Stimulated activated CD8-positive, alpha-beta memory T cell treated with anti-CD3 and anti-CD28 coated beads, Interleukin-4, amount 100 ng/mL, for 4 hours (primary cell): ENCODE measurements around the gene NABP2.
"Not testable (repeated sequence)": the region's sequence is repeated elsewhere in the genome, so short reads cannot be mapped to it uniquely, and the experiment has no call there.

Source experiments
- DNase-seq, 2 donors: peaks; one replicate each; pipeline ENCODE4 v3.0.0-alpha.2; 2020; ENCODE audit warnings: low read depth in 2 of 2, low spot score in 1 of 2

Gene NABP2

DNA sequence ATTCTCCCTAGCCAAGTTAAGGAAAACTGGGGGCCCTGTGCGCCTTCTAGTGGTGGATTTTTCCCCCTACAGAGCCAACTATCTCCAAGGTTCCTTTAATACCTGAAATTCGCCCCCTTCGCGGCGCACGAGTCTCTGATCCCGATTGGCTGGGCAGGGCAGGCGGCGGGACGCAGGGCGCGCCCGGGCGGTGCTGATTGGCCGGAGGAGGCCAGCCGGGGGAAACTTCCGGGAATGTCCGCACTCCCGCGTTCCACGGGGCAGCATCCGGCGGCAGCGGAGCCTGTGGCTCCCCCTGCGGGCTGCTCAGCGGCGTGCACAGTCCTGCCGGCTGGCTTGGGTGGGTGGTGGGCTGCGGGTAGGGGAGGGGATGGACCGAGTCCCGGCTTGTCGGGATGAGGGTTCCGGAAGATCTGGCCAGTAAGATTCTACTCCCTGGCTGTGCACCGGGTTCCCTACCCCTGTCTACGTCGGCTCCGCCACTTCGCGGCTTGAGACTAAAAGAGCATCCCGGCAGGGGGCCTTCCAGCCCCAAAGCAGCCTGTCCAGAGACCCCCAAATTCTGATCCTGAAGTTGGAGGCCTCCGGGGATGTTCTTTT, at the start of gene NABP2:
NABP2 (plus strand) TSS at position 241 of the 600 bp plus-strand sequence. CDS start 515 bp downstream, outside the sequence.
- DNase-seq: peak; percentile 74 to 88

DNA sequence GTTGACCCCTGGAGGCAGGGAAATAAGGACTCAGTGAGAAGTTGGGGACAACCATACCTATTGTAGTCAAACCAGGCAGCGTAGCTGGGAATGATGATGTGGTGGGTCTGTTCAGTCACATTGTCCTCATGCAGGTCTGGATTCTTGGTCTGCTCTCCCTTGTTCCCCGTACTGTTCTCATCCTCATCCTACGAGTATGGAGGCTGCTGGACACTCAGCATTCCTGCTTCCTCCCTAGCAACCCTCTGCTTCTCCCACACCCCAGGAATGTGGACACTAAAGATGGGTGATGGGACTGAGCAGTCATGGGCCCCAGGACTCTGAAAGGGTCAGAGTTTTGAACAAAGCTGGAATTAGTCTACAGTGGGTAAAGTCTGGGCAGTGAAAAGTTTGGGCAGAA, 45.8 kb upstream of the NABP2 start:
- DNase-seq: no peak

DNA sequence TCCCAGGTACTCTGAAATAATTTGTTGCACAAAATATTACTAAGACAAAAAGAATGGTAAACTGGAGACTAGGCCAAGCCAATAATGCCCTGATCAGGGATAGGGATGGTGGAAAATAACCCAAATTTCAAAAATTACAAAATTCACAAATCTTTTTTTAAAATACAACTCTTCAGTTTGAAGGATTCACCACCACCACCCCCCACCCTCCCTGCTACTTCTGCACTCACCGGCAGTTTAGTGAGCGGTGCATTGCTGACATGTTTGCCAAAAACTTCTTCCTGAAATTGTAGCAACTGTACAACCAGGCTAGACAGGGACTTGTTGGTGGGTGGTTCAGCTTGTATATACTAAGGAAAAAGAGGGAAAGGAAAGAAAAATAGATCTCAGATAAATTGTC, 37.2 kb upstream of the NABP2 start:
- no peak for DNase-seq

DNA sequence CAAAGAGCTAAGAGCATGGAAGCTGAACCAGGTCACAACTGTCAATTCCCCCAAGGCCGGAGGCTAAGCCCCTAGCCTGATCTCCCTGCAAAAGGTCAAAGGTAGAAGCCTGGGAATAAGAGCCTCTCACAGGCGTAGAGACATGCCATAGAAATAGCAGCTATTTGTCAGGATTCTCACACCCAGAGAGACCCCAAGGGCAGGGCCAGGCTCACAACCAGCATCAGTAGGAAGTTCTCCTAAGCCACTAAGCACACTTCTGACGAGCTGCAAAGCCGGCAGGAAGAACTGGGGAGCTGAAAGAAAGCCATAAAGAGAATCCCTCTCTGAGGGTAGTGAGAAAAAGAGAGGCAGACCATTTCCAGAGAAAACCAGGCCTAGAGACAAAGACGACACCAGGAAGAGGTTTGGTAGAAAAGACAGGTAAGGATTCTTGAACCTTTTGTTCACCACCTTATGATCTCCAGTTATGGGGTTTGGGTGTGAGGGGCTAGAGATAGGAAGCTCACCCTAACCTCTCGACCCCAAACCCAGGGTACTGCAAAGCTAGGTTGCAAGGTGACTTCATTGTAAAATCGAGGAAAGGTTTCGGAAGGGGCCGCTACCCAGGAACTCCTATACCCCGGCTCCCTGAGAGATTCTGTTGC, 35.9 kb upstream of the NABP2 start:
- DNase-seq: no peak

DNA sequence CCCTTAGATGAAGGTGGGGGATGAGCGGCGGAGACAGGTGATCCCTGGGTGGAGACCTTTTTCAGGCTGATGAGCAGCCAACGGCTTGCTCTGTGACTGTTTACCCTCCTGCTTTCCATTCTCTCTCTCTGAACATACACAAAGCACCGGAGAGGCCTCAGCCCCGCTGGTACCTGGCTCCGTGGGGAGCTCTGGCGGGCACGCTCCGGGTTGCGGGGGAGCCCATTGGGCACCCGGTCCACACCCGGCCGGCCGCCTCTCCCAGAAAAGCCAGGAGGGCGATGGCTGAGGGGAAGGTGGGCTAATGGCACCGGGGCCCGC, 35.4 kb upstream of the NABP2 start:
- no peak for DNase-seq

DNA sequence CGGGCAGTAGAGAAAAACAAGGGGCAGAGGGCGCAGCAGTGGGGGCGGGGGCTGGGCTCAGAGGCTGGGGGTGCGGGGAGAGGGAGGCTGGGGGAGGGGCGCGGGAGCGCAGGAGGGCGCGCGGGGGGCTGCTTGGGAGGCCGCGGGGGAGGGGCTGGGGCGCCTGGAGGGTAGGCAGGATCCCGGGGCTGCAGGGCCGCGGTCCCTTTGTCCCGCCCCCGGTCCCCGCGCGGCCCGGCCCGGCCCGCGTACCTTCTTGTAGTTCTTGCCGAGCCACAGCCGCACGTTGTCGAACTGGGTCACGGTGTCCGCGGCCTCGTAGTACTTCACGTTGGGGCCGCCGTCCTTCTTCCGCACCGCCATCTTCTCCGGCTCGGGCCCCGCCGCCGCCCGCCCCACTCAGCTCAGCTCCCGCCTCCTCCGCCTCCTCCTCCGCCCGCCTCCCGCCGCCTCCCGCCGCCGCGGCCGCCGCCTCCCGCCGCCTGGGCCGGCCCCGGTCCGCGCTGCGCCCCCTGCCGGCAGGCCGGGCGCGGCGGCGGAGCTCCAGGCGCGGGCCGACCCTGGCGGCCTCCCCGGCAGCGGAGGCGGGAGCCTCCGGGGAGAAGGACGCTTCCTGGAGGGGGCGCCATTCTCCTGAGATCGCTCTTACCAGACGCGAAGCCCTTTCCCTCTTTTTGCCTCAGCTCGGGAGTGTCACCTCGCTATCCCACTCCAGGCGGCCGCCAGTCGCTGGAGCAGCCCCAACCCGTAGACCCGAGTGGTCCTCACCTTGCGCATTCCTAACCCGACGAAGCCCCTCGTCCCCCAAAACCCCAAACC, 34.8 kb upstream of the NABP2 start, which contains the start of gene SMARCC2:
SMARCC2 (minus strand) TSS at position 385 of the 819 bp plus-strand sequence; CDS start at position 363, 22 bp downstream.
- DNase-seq: peak; percentile 64 to 65

DNA sequence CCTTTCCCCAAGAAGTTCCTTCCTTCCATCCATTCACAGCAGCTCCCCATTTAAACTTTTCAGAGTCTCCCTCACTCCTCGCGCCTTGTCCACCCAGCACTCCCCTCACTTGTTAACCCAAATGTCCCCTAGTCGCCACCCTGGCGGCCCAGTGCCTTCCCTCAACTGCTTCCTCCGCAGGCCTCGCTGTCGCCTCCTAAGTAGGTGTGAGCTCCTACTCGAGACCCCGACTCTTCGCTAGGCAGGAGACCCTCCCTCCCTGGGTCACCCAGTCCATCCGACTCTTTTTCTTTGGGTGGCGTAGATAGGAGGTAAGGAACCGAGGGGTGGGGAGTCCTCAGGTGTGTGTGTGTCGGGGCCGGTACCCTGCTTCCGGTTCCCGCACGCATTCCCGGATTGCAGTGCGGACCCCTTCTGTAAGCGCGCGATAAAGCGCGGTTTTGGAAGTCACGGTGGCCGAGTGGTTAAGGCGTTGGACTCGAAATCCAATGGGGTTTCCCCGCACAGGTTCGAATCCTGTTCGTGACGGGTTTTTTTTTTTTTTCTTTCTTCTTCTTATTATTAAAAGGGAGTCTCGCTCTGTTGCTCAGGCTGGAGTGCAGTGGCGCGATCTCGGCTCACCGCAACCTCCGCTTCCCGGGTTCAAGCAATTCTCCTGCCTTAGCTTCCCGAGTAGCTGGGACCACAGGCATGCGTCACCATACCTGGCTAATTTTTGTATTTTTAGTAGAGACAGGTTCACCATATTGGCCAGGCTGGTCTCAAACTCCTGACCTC, 34.0 kb upstream of the NABP2 start:
- DNase-seq: peak; percentile 49 to 68

DNA sequence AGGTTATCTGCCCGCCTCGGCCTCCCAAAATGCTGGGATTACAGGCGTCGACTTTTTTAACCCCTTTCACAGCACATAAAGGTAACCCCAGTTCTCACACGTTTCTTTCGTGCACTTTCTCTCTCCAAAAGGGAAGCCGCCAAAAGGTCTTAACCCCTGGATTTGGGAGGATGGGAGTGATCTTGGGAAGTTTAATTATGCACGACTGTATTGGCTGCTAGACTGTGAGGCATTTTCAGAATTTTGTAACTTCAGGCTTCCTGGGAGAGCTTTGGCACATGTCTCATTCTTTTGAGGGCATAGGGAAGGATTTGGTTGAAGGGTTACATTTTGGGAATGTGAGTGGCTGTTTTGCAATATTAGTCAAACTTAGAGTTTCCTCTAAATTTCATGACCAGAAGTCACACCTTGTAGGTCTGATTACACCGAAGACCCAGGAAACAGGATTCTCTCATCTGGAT, 33.4 kb upstream of the NABP2 start:
- DNase-seq: no peak

DNA sequence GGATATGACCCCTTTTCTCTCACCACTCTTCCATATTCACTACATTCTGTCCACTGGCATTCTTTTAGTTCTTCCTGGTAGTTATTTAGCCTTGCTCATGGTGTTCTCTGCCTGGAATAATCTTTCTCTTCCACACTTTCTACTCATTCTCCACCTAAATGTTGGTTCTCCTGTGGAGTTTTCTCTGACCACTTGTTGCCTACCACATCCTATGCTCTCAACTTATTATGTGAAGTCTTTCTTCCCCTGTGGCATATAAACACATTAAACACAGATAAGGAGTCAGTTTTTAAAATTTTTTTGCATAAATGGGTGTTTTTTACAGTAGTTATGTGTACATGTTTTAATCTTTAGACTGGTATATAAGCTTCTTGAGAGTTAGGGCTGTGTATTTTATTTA, 31.6 kb upstream of the NABP2 start:
- no peak for DNase-seq

DNA sequence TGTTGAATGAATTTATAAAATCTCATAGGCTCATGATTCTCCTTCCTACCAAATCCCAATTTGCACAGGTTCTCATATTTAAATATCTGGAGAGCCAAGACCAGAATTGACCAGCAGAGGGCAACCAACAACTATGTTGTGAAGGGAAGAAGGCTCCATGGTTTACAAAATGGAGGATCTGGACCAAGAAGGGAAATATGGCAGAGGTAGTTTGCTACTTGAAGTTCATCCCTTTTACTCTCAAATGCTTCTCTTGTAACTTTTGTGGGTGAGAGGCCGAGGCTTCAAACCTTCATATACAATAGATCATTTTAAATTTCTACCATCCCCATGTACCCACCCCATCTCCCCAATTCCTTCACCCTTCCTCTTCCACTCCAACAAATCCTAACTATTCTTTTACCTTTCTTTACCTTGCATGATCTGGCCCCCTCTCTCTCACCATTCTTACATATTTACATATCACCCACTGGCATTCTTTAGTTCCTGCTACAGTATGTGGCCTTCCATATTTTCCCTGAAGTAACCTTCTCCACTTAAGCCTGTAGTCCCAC, 31.0 kb upstream of the NABP2 start:
- DNase-seq: peak; percentile 11 to 48

DNA sequence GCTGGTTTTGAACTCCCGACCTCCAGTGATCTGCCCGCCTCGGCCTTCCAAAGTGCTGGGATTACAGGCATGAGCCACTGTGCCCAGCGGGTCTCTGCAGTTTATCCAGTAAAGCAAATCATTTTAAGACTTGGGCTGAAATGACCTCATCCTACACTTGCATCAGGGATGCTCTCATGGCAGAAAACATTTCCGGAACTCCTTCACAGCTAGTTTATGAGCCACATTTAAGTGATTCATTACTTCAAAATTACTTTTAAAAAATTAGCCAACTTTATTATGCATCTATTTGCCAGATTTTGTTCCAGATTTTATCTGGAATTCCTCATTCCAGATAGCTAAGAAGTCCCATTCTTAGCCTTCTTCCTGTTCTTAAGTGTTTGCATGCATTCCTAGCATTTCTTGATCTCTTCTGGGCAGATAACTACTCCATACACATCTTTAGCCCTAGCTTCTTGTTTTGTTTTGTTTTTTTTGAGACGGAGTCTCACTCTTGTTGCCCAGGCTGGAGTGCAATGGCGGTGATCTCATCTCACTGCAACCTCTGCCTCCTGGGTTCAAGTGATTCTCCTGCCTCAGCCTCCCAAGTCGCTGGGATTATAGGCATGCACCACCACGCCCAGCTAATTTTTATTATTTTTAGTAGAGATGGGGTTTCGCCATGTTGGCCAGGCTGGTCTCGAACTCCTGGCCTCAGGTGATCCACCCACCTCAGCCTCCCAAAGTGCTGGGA, 27.2 kb upstream of the NABP2 start:
- not testable (repeated sequence) for DNase-seq

DNA sequence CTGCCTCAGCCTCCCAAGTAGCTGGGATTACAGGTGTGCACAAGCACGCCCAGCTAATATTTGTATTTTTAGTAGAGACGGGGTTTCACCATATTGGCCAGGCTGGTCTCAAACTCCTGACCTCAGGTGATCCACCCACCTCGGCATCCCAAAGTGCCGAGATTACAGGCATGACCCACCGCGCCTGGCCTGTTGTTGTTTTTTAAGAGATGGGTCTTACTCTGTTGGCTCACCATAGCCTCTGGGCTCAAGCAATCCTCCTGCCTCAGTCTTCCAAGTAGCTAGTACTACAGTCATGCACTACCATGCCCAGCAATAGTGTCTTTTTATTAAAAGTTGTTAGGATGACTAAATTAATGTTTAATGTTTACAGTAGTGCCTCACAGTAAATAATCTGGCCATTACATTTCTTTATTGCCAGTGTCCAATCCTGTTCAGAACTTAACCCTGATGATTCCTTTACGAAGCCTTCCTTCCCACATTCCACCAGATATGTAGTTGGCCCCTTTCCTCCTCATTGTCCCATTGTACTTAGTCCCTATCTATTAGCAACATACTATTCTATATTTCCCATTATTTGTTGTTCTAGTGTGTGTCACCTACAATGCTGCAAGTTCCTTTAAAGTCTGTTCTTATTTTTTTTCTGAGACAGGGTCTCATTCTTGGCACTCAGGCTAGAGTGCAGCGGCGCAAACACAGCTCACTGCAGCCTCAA, 26.1 kb upstream of the NABP2 start:
- no peak for DNase-seq

DNA sequence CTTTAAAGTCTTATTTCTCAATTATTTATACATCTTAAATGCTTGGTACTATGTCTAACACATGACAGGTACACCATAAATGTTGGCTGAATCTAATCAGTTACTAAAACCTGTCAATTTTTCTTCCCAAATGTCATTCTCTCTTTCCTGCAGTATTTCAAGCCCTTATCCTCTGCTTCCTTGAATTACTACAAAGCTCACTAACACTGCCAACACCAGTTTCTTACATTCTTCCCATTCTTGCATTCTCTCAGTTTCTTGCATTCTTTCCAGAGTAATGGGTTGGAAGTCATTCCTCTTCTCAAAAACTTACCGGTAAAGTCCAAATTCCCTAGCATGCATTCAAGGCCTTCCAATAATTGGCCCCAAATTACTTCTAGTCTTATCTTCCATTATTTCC, 25.3 kb upstream of the NABP2 start:
- no peak for DNase-seq

DNA sequence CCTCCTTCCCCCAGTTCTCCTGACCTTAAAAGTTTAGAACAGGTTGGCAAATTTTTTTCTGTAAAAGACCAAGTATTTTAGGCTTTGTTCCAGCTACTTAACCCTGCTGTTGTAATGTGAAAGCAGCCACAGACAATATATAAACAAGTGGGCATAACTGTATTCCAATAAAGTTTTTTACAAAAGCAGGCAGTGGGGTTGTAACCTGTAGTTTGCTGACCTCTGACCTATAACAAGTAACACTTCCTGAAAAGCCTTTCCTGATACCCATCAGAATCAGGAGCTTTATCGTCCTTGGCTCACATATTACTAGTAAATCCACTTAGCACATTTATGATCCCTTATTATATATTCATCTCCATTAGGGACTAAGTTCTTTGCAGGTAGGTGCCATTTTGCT, 21.8 kb upstream of the NABP2 start:
- no peak for DNase-seq

DNA sequence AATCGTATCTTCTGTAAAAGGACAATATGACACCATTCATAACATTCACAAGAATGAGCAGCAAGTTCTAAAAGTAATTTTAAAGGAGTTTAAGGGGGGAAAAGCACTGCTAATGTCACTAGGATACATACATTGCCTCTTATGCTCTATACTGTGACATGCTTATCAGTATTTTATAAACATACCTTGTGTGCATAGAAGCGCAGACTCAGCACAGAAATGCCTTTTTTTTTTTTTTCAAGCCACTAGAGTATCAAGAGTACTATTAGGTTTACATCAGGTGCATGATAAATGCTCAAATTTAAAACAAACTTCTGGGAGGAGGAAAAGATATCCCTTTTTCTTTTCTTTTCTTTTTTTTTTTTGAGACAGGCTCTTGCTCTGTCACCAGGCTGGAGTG, 21.3 kb upstream of the NABP2 start:
- no peak for DNase-seq

DNA sequence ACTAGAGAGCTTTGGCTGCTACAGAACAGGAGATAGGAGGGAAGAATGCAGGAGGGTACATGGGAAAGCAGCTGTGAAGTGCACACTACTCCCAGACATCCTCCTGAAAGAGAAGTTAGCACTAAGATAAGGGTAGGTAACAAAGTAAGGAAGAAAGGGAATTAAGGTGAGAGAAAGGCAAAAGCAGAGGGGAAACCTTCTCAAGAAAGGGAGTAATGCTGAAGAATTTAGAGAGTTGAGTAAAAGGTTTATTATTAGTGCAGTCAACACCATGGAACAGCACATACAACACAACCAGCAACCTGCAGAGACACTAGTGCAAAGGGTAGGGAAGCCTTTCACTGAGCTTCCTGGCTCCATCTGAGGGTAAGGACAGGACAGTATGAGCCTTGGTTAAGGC, 19.9 kb upstream of the NABP2 start:
- no peak for DNase-seq

DNA sequence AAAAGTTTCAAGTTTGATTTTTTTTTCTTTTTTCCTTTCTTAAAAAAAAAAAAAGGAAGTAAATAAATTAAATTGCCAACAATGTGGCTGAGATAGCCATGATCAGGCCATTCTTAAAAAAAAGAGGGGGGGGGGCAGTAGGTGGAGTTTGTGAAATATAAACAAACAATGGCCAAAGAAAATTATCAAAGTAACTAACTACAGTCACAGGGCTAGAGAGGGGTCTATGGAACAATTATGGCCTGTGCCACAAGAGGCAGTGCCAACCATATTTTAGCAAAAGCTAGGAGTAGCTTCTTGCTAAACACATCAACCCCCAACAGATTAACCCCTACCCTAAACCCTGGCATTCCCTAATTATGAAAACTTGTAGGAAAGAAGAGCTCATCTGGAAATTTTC, 18.7 kb upstream of the NABP2 start:
- DNase-seq: no peak

DNA sequence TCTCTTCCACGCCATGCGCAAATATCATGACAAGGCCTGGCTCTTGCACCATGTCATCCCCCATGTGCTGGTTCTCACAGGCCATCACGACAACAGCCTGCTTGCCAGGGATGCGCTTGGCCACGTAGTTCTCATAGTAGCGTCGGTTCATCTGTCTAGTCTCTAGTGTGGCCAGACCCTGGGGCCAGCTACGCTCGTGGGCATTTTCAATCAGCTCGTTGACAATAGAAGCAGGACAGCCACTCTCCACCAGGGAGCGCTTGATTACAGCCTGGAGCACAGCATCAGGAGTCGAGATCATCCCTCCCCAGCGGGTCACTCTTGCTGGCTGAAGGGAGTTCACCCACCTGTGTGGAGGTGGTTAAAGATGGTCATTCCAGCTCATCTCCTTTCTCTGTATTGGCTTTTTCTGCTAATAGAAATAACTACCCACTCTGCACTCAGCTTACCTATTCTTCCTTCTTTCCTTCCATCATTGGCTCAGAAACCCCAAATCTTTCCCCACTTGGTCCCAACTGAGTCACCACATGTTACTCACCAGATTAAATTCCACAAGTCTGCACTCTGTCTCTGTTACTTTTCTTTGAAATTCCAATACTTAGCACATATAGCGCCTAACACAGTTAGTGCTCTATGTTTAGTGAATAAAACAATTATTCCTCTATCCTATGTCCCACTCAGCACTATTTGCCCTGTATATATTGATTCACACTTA, 17.5 kb upstream of the NABP2 start:
- DNase-seq: no peak

DNA sequence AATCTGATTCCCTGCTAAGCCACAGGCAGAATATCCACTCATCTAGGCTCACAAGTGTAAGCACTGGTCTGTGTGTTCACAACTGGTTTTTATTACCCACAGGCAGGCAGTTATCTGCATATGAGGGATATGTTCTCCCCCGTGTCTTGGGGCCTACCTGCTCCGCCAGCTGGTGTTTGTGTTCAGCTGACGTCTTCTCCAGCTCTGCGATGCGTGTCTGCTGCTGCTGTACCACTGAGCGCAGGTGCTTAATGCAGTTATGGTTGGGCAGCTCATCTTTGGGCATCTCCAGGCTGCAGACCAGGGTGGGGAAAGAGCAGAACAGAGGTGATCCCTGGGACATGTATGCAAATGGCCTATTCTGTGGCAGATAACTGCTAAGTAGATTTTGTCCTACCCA, 16.1 kb upstream of the NABP2 start:
- DNase-seq: no peak
